VCaP (cell line): ENCODE results near the gene ZBTB16.

Source experiments
- H3K27ac ChIP-seq: fragments of 450-650 bp; 2 replicates; pipeline ENCODE4 v1.5.1; 2017
- CTCF ChIP-seq: fragments of 450-650 bp; conservative IDR thresholded peaks from 2 replicates; pipeline ENCODE4 v1.5.1; 2017; ENCODE audit warnings: mild to moderate bottlenecking, moderate library complexity

ZBTB16 gene

GRCh38 chr11:114290503-114291235 is 231.2 kb downstream of the ZBTB16 start:
- no peak for TF ChIP-seq CTCF
- peak overlapping the region; percentile 86; the same call in 1 of the 2 replicates for H3K27ac ChIP-seq

DNA sequence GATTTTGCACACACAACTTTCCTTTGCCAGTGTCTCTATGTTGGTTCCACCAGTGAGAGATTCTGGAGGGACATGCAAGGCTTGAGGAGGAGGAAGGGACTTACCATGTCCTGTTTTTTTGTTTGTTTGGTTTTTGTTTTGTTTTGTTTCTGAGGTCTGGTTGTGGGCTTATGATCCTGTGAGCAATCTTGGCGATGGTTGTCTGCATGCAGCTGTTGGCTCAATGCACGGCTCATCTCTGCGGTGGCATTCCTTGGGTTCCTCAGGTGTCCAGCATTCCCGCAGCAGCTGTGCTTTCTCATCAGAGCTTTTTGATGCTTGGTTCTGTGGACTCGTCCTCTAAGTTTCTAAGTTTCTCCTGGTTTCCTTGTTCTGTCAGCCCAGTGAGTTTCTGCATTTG is 231.9 kb downstream of the ZBTB16 start:
- peak overlapping the region; percentile 86 for H3K27ac ChIP-seq
- no peak for TF ChIP-seq CTCF

- TF ChIP-seq CTCF: no peak
- peak overlapping the region; percentile 86 for H3K27ac ChIP-seq
These were observed 232.6 kb downstream of the ZBTB16 start for GRCh38 chr11:114291842-114292680.

- H3K27ac ChIP-seq: peak overlapping the region; percentile 86
These were observed 233.7 kb downstream of the ZBTB16 start for GRCh38 chr11:114293201-114293711.

GRCh38 chr11:114295676-114296604 is 236.4 kb downstream of the ZBTB16 start, which contains the start of gene NNMT:
NNMT (plus strand) TSS chr11:114296399; CDS start chr11:114296557, 158 bp downstream.
- TF ChIP-seq CTCF: no peak
- H3K27ac ChIP-seq: peak within 1 kb of the TSS; percentile 86

More at GRCh38 chr11:114293201-114293711, 233.7 kb downstream of the ZBTB16 start:
- no peak for TF ChIP-seq CTCF

GRCh38 chr11:114296605-114297372 is 237.3 kb downstream of the ZBTB16 start:
- peak overlapping the region; percentile 86; the same call in 1 of the 2 replicates for H3K27ac ChIP-seq
- no peak for TF ChIP-seq CTCF
